KMS-11 (cell line): Measurements from ENCODE around the gene NCS1.

ENCODE experiments used
- H2AFZ ChIP-seq: fragments of 200-600 bp; sonication (generic); 2 replicates; pipeline ENCODE4 v1.6.1; 2016; ENCODE audit warnings: antibody characterized with exemption, mixed run types, low read depth
- H3K27ac ChIP-seq: fragments of 200-600 bp; sonication (generic); 2 replicates; pipeline ENCODE4 v1.6.1; 2016; ENCODE audit warnings: mild to moderate bottlenecking, mixed run types
- H3K27me3 ChIP-seq: fragments of 200-600 bp; sonication (generic); 2 replicates; pipeline ENCODE4 v1.6.1; 2017; ENCODE audit warnings: mild to moderate bottlenecking, low read depth, mixed run types, moderate library complexity; ENCODE audit not compliant: insufficient read depth
- H3K36me3 ChIP-seq: fragments of 200-600 bp; sonication (generic); 2 replicates; pipeline ENCODE4 v1.6.1; 2017; ENCODE audit warnings: mild to moderate bottlenecking, mixed run types; ENCODE audit not compliant: insufficient read depth
- H3K4me1 ChIP-seq: fragments of 200-600 bp; sonication (generic); 2 replicates; pipeline ENCODE4 v1.6.1; 2016; ENCODE audit warnings: mild to moderate bottlenecking, low read depth, mixed run types; ENCODE audit not compliant: poor library complexity, severe bottlenecking
- H3K4me2 ChIP-seq: fragments of 200-600 bp; sonication (generic); 2 replicates; pipeline ENCODE4 v1.7.0; 2016; ENCODE audit warnings: mild to moderate bottlenecking, mixed run types
- H3K4me3 ChIP-seq: fragments of 200-600 bp; sonication (generic); IDR thresholded peaks from 2 replicates; pipeline ENCODE4 v1.6.1; 2017; ENCODE audit warnings: low read depth, low read length, mixed read lengths; ENCODE audit not compliant: insufficient read depth
- H3K79me2 ChIP-seq: fragments of 200-600 bp; sonication (generic); 2 replicates; pipeline ENCODE4 v1.6.1; 2016; ENCODE audit warnings: low read depth, mixed run types; ENCODE audit not compliant: insufficient read depth
- H3K9ac ChIP-seq: fragments of 200-600 bp; sonication (generic); 2 replicates; pipeline ENCODE4 v1.6.1; 2016; ENCODE audit warnings: mild to moderate bottlenecking, mixed run types
- H4K20me1 ChIP-seq: fragments of 200-600 bp; sonication (generic); 2 replicates; pipeline ENCODE4 v1.6.1; 2016; ENCODE audit warnings: mild to moderate bottlenecking, mixed run types; ENCODE audit not compliant: insufficient read depth
- TF ChIP-seq, protein P1 (sequence below): fragments of 200-600 bp; sonication (generic); conservative IDR thresholded peaks from 2 replicates; pipeline ENCODE4 v1.6.1; 2017; ENCODE audit warnings: low read depth, mild to moderate bottlenecking, antibody characterized with exemption, low read length, moderate library complexity, mixed read lengths

NCS1 gene

DNA sequence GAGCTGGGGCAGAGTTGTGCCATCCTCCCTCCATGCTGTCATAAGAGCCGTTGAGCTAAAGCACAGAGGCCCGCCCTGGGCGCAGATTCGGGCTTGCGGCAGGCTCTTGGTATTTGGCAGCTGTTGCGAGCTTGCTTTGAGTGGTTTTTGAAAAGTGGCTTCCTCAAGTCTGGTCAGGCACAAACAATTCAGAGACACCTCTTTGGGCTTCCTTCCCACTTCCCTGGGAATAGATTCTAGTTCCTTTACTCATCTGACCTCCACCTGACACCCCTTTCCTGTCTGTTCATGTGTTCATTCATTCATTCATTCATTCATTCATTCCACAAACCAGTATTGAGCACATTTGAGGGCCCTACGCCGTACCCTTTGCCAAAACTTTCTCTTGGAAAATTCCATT lies 27.4 kb downstream of the NCS1 start:
- Histone ChIP-seq H3K79me2 (no peaks in the 10 kb centered on the region), H3K27ac (no peak overlapping the region), H3K36me3 (no peaks in the 10 kb centered on the region), H3K9ac (no peak overlapping the region), H3K4me1 (no peaks in the 10 kb centered on the region), H3K4me2 (no peak overlapping the region), H3K4me3 (no peak overlapping the region), H4K20me1 (no peaks in the 10 kb centered on the region), H2AFZ (no peak overlapping the region), H3K27me3 (no peaks in the 10 kb centered on the region)
- TF ChIP-seq, protein P1, sequence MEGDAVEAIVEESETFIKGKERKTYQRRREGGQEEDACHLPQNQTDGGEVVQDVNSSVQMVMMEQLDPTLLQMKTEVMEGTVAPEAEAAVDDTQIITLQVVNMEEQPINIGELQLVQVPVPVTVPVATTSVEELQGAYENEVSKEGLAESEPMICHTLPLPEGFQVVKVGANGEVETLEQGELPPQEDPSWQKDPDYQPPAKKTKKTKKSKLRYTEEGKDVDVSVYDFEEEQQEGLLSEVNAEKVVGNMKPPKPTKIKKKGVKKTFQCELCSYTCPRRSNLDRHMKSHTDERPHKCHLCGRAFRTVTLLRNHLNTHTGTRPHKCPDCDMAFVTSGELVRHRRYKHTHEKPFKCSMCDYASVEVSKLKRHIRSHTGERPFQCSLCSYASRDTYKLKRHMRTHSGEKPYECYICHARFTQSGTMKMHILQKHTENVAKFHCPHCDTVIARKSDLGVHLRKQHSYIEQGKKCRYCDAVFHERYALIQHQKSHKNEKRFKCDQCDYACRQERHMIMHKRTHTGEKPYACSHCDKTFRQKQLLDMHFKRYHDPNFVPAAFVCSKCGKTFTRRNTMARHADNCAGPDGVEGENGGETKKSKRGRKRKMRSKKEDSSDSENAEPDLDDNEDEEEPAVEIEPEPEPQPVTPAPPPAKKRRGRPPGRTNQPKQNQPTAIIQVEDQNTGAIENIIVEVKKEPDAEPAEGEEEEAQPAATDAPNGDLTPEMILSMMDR, result no peak

- no peaks in the 10 kb centered on the region for H3K79me2 ChIP-seq
- no peak overlapping the region for H3K4me2 ChIP-seq
- no peak overlapping the region for H3K4me3 ChIP-seq
- H3K36me3 ChIP-seq, result no peaks in the 10 kb centered on the region
- TF ChIP-seq, protein P1, result no peak
- no peaks in the 10 kb centered on the region for H3K27me3 ChIP-seq
- no peak overlapping the region for H3K9ac ChIP-seq
- no peaks in the 10 kb centered on the region for H3K4me1 ChIP-seq
- no peak overlapping the region for H3K27ac ChIP-seq
- H2AFZ ChIP-seq, result no peak overlapping the region
- no peaks in the 10 kb centered on the region for H4K20me1 ChIP-seq
Measured at GRCh38 chr9:130200038-130200849, 28.0 kb downstream of the NCS1 start.

- no peak overlapping the region for H3K4me2 ChIP-seq
- no peak overlapping the region for H3K4me3 ChIP-seq
- H4K20me1 ChIP-seq, result no peaks in the 10 kb centered on the region
- H3K36me3 ChIP-seq, result no peaks in the 10 kb centered on the region
- TF ChIP-seq, protein P1, result no peak
- H3K4me1 ChIP-seq, result no peaks in the 10 kb centered on the region
- no peaks in the 10 kb centered on the region for H3K79me2 ChIP-seq
- H3K9ac ChIP-seq, result no peak overlapping the region
- H2AFZ ChIP-seq, result no peak overlapping the region
- H3K27ac ChIP-seq, result no peak overlapping the region
- no peaks in the 10 kb centered on the region for H3K27me3 ChIP-seq
Measured at GRCh38 chr9:130201399-130201873, 29.2 kb downstream of the NCS1 start.

- no peaks in the 10 kb centered on the region for H3K27me3 ChIP-seq
- no peak overlapping the region for H3K27ac ChIP-seq
- H3K79me2 ChIP-seq, result no peaks in the 10 kb centered on the region
- H4K20me1 ChIP-seq, result no peaks in the 10 kb centered on the region
- H3K4me3 ChIP-seq, result no peak overlapping the region
- H3K9ac ChIP-seq, result no peak overlapping the region
- H3K4me1 ChIP-seq, result no peaks in the 10 kb centered on the region
- no peak overlapping the region for H2AFZ ChIP-seq
- no peaks in the 10 kb centered on the region for H3K36me3 ChIP-seq
- no peak overlapping the region for H3K4me2 ChIP-seq
- TF ChIP-seq, protein P1, result no peak
Measured at GRCh38 chr9:130201974-130202373, 29.8 kb downstream of the NCS1 start.
